DND-41 (cell line): ENCODE results near the gene CARD9.

Experiments used
- ATAC-seq: fragments of 200-7000 bp; cut with Tn5 transposase; 3 replicates; pipeline ENCODE4 v1.9.1; 2021; ENCODE audit warnings: low read depth; ENCODE audit not compliant: insufficient read depth
- DNase-seq: peaks from one replicate; pipeline ENCODE4 v3.0.0-alpha.2; 2020
- H2AFZ ChIP-seq: 2 replicates; pipeline ENCODE4 v1.6.0; 2012; ENCODE audit warnings: low read depth, low read length
- H3K27ac ChIP-seq: 2 replicates; pipeline ENCODE4 v1.5.1; 2012; ENCODE audit warnings: low read length, inconsistent platforms
- H3K27me3 ChIP-seq: fragments of 200-600 bp; sonication (generic); 2 replicates; pipeline ENCODE4 v1.6.0; 2012; ENCODE audit warnings: low read length, mild to moderate bottlenecking, inconsistent platforms; ENCODE audit not compliant: insufficient read depth, poor library complexity
- H3K36me3 ChIP-seq: 2 replicates; pipeline ENCODE4 v1.5.1; 2012; ENCODE audit warnings: low read length, inconsistent platforms; ENCODE audit not compliant: insufficient read depth
- H3K4me1 ChIP-seq: 2 replicates; pipeline ENCODE4 v1.5.1; 2012; ENCODE audit warnings: mild to moderate bottlenecking, low read length; ENCODE audit not compliant: insufficient read depth
- H3K4me2 ChIP-seq: 2 replicates; pipeline ENCODE4 v1.6.0; 2012; ENCODE audit warnings: mild to moderate bottlenecking, moderate library complexity, low read length, inconsistent platforms; ENCODE audit not compliant: insufficient read depth
- H3K4me3 ChIP-seq, 2 experiments: fragments of 200-600 bp in 1 of 2; shearing (Covaris generic) in 1 of 2; 2 replicates each; pipeline ENCODE4 v1.5.1; 2012 to 2016; ENCODE audit warnings: inconsistent platforms in 2 of 2, low read length in 2 of 2, mild to moderate bottlenecking in 2 of 2, low read depth in 1 of 2, moderate library complexity in 1 of 2
- H3K79me2 ChIP-seq: 2 replicates; pipeline ENCODE4 v1.6.0; 2012; ENCODE audit warnings: low read length, inconsistent platforms; ENCODE audit not compliant: insufficient read depth
- H3K9ac ChIP-seq: 2 replicates; pipeline ENCODE4 v1.6.0; 2012; ENCODE audit warnings: low read depth, mild to moderate bottlenecking, inconsistent platforms, low read length, moderate library complexity
- H3K9me3 ChIP-seq: 2 replicates; pipeline ENCODE4 v1.5.1; 2012; ENCODE audit warnings: low read length, moderate library complexity, mild to moderate bottlenecking, inconsistent platforms; ENCODE audit not compliant: insufficient read depth, severe bottlenecking
- H4K20me1 ChIP-seq: 2 replicates; pipeline ENCODE4 v1.6.0; 2012; ENCODE audit warnings: low read length; ENCODE audit not compliant: insufficient read depth
- EZH2 ChIP-seq: IDR thresholded peaks from 3 replicates; pipeline ENCODE4 v1.6.1; 2012; ENCODE audit warnings: borderline replicate concordance, low read depth, mild to moderate bottlenecking, moderate library complexity, low read length, inconsistent platforms; ENCODE audit not compliant: severe bottlenecking
- TF ChIP-seq, protein P1 (sequence below): IDR thresholded peaks from 2 replicates; pipeline ENCODE4 v1.5.1; 2012; ENCODE audit warnings: borderline replicate concordance, low read length, moderate library complexity, mild to moderate bottlenecking; ENCODE audit not compliant: poor library complexity, severe bottlenecking; ENCODE audit errors: extremely low read depth

CARD9 gene, protein sequence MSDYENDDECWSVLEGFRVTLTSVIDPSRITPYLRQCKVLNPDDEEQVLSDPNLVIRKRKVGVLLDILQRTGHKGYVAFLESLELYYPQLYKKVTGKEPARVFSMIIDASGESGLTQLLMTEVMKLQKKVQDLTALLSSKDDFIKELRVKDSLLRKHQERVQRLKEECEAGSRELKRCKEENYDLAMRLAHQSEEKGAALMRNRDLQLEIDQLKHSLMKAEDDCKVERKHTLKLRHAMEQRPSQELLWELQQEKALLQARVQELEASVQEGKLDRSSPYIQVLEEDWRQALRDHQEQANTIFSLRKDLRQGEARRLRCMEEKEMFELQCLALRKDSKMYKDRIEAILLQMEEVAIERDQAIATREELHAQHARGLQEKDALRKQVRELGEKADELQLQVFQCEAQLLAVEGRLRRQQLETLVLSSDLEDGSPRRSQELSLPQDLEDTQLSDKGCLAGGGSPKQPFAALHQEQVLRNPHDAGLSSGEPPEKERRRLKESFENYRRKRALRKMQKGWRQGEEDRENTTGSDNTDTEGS

DNA sequence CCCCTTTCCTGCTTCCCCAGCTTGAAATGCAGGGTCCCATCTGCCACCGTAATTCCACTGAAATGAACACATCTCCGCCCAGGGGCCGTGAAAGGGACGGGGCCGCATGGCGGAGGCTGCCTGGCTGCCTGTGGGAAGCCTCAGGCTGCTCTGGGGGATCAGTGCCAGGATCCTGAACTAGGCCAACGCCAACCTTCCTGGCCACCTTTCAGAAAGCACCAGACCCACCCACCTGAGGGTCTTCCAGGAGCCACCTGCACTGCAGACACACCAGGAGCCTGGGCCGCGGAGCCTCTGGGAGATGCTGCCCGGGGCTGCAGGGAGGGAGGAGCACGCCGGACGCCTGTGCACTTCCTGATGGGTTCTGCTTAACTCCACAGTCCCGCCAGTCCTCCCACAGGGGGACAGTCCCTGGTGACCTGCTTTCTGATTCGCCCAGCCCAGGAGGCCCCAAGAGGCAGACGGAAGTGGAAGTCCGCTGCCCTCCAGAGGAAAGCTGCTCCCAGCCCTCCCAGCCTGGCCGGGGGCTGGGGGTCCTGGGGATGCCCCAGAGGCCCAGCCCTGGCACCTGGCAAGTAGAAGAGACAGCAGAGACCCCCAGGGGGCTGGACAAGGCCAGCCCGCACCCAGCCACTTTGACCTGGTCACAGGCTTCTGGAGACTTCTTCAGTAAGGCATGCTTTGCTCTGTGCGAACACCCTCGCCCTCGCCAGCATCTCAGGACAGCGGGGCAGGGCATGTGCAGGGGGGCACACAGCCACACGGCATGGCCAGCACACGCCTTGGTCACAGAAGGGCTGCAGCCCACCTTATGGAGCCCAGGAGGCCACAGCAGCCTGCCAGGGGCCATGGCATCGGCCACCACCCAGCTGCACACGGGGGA, at the start of gene CARD9:
CARD9 (minus strand) TSS at position 370 of the 883 bp plus-strand sequence. CDS start 1,591 bp downstream, outside the sequence.
- no peaks in the 10 kb centered on the region for H3K9me3 ChIP-seq
- no peaks in the 10 kb centered on the region for H3K27me3 ChIP-seq
- no peak within 1 kb of the TSS for H3K4me2 ChIP-seq
- H2AFZ ChIP-seq: no peak within 1 kb of the TSS
- ATAC-seq (no peak), DNase-seq (no peak)
- no peak within 1 kb of the TSS for H3K27ac ChIP-seq
- no peak within 1 kb of the TSS for H3K9ac ChIP-seq
- H3K36me3 ChIP-seq: no peaks in the 10 kb centered on the region
- peaks cover 7% of the 10 kb centered on the region for H4K20me1 ChIP-seq
- H3K79me2 ChIP-seq: no peaks in the 10 kb centered on the region
- TF ChIP-seq EZH2: no peak
- TF ChIP-seq, protein P1, sequence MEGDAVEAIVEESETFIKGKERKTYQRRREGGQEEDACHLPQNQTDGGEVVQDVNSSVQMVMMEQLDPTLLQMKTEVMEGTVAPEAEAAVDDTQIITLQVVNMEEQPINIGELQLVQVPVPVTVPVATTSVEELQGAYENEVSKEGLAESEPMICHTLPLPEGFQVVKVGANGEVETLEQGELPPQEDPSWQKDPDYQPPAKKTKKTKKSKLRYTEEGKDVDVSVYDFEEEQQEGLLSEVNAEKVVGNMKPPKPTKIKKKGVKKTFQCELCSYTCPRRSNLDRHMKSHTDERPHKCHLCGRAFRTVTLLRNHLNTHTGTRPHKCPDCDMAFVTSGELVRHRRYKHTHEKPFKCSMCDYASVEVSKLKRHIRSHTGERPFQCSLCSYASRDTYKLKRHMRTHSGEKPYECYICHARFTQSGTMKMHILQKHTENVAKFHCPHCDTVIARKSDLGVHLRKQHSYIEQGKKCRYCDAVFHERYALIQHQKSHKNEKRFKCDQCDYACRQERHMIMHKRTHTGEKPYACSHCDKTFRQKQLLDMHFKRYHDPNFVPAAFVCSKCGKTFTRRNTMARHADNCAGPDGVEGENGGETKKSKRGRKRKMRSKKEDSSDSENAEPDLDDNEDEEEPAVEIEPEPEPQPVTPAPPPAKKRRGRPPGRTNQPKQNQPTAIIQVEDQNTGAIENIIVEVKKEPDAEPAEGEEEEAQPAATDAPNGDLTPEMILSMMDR: no peak
- no peaks in the 10 kb centered on the region for H3K4me1 ChIP-seq
- H3K4me3 ChIP-seq: no peak within 1 kb of the TSS

DNA sequence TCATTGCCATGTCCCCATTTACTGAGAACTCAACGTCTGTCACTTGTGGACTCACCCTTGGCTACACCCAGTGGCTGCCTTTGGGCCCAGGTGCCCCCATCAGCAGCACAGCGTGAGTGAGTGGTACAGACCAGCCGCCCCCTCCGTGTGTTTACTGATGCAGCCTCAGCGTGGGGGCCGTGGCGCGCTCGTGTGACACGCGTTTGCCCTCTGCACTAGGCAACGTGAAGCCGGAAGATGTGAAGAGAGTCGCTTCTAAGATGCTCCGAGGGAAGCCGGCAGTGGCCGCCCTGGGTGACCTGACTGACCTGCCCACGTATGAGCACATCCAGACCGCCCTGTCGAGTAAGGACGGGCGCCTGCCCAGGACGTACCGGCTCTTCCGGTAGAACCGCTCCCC, 49.4 kb upstream of the CARD9 start:
- Histone ChIP-seq H3K9me3 (no peaks in the 10 kb centered on the region), H2AFZ (no peak overlapping the region), H3K9ac (no peak overlapping the region), H3K36me3 (peaks cover 64% of the 10 kb centered on the region), H3K79me2 (no peaks in the 10 kb centered on the region), H4K20me1 (peaks cover 3% of the 10 kb centered on the region; the same call in 1 of the 2 replicates), H3K4me2 (no peak overlapping the region), H3K27me3 (no peaks in the 10 kb centered on the region), H3K4me1 (no peaks in the 10 kb centered on the region), H3K27ac (no peak overlapping the region), H3K4me3 (no peak overlapping the region)
- ATAC-seq (no peak), DNase-seq (no peak)
- TF ChIP-seq EZH2: no peak
- TF ChIP-seq, protein P1: no peak

DNA sequence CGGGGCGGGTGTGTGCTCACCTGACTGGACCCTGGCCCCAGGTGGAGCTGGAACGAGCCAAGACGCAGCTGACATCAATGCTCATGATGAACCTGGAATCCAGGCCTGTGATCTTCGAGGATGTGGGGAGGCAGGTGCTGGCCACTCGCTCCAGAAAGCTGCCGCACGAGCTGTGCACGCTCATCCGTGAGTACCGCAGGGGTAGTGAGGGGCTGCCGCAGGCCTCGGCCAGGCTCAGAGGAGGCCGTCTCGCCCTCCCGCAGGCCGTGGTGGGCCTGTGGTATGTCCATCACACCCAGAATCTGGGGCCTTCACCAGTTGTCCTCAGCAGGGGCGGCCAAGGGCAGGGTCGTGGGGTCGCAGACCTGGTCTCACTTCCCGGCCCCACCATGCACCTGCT, 48.3 kb upstream of the CARD9 start:
- no peak for ATAC-seq
- no peaks in the 10 kb centered on the region for H3K79me2 ChIP-seq
- H3K9me3 ChIP-seq: no peaks in the 10 kb centered on the region
- H2AFZ ChIP-seq: no peak overlapping the region
- no peak overlapping the region for H3K9ac ChIP-seq
- no peak overlapping the region for H3K4me3 ChIP-seq
- no peak for TF ChIP-seq EZH2
- TF ChIP-seq, protein P1: no peak
- H3K36me3 ChIP-seq: peaks cover 71% of the 10 kb centered on the region
- H3K4me2 ChIP-seq: no peak overlapping the region
- H3K27ac ChIP-seq: no peak overlapping the region
- H4K20me1 ChIP-seq: peaks cover 3% of the 10 kb centered on the region; the same call in 1 of the 2 replicates
- no peaks in the 10 kb centered on the region for H3K27me3 ChIP-seq
- no peak for DNase-seq
- H3K4me1 ChIP-seq: no peaks in the 10 kb centered on the region
